SK-N-SH treated with all-trans-retinoic acid at 6 μM for 48 hours (cell line): ENCODE measurements around the gene FOXK1.

Experiments used
- ATAC-seq: fragments of 200-7000 bp; cut with Tn5 transposase; 3 replicates; pipeline ENCODE4 v1.9.1; 2020; ENCODE audit warnings: mild to moderate bottlenecking, moderate library complexity
- BACH2 ChIP-seq: fragments of 250-450 bp; sonication (Bioruptor Pico); IDR thresholded peaks from 2 replicates; pipeline ENCODE4 v1.9.0; 2021; ENCODE audit warnings: mild to moderate bottlenecking, borderline replicate concordance
- CREB5 ChIP-seq: fragments of 250-450 bp; sonication (Bioruptor Pico); IDR thresholded peaks from 2 replicates; pipeline ENCODE4 v1.5.1; 2020; ENCODE audit warnings: low read depth, mild to moderate bottlenecking, moderate library complexity
- CSDC2 ChIP-seq: fragments of 250-450 bp; sonication (Bioruptor Pico); IDR thresholded peaks from 2 replicates; pipeline ENCODE4 v1.5.0; 2020; ENCODE audit warnings: mild to moderate bottlenecking, moderate library complexity
- ESRRG ChIP-seq: fragments of 250-450 bp; sonication (Bioruptor Pico); IDR thresholded peaks from 2 replicates; pipeline ENCODE4 v1.6.1; 2021; ENCODE audit warnings: mild to moderate bottlenecking
- GLIS3 ChIP-seq: fragments of 250-450 bp; sonication (Bioruptor Pico); IDR thresholded peaks from 2 replicates; pipeline ENCODE4 v1.5.0; 2020; ENCODE audit warnings: mild to moderate bottlenecking, moderate library complexity
- ISL1 ChIP-seq: fragments of 250-450 bp; sonication (Bioruptor Pico); IDR thresholded peaks from 2 replicates; pipeline ENCODE4 v2.1.2; 2022; ENCODE audit warnings: mild to moderate bottlenecking, moderate library complexity
- OSR1 ChIP-seq: fragments of 250-450 bp; sonication (Bioruptor Pico); IDR thresholded peaks from 2 replicates; pipeline ENCODE4 v1.8.0; 2022; ENCODE audit warnings: moderate library complexity, mild to moderate bottlenecking, inconsistent platforms
- PATZ1 ChIP-seq: fragments of 250-450 bp; sonication (Bioruptor Pico); IDR thresholded peaks from 2 replicates; pipeline ENCODE4 v1.8.0; 2020; ENCODE audit warnings: mild to moderate bottlenecking, moderate library complexity, borderline replicate concordance
- POU6F1 ChIP-seq: fragments of 250-450 bp; sonication (Bioruptor Pico); IDR thresholded peaks from 2 replicates; pipeline ENCODE4 v1.8.0; 2021; ENCODE audit warnings: low read depth, mild to moderate bottlenecking, moderate library complexity, borderline replicate concordance
- SNAI2 ChIP-seq: fragments of 250-450 bp; sonication (Bioruptor Pico); IDR thresholded peaks from 2 replicates; pipeline ENCODE4 v1.5.0; 2020; ENCODE audit warnings: mild to moderate bottlenecking, moderate library complexity
- TCF4 ChIP-seq: fragments of 250-450 bp; sonication (Bioruptor Pico); IDR thresholded peaks from 2 replicates; pipeline ENCODE4 v1.8.0; 2021; ENCODE audit warnings: mild to moderate bottlenecking, moderate library complexity, borderline replicate concordance
- TOX ChIP-seq: fragments of 250-450 bp; sonication (Bioruptor Pico); IDR thresholded peaks from 2 replicates; pipeline ENCODE4 v1.8.0; 2021; ENCODE audit warnings: mild to moderate bottlenecking, moderate library complexity, borderline replicate concordance
- TSHZ2 ChIP-seq: fragments of 250-450 bp; sonication (Bioruptor Pico); IDR thresholded peaks from 2 replicates; pipeline ENCODE4 v1.5.0; 2020; ENCODE audit warnings: mild to moderate bottlenecking, moderate library complexity
- ZC3H10 ChIP-seq: fragments of 250-450 bp; sonication (Bioruptor Pico); IDR thresholded peaks from 2 replicates; pipeline ENCODE4 v1.5.1; 2021; ENCODE audit warnings: mild to moderate bottlenecking, moderate library complexity
- ZFP3 ChIP-seq: fragments of 250-450 bp; sonication (Bioruptor Pico); IDR thresholded peaks from 2 replicates; pipeline ENCODE4 v1.5.0; 2020; ENCODE audit warnings: mild to moderate bottlenecking, moderate library complexity
- ZFP30 ChIP-seq: fragments of 450-650 bp; formaldehyde crosslinking; IDR thresholded peaks from 2 replicates; pipeline ENCODE4 v1.5.0; 2022; ENCODE audit warnings: mild to moderate bottlenecking, moderate library complexity
- ZNF565 ChIP-seq: fragments of 450-650 bp; formaldehyde crosslinking; conservative IDR thresholded peaks from 2 replicates; pipeline ENCODE4 v1.5.0; 2020; ENCODE audit warnings: low read depth, mild to moderate bottlenecking, moderate library complexity
- ZNF70 ChIP-seq: fragments of 450-650 bp; formaldehyde crosslinking; IDR thresholded peaks from 2 replicates; pipeline ENCODE4 v1.5.0; 2020; ENCODE audit warnings: mild to moderate bottlenecking, moderate library complexity
- ZNF8 ChIP-seq: fragments of 450-650 bp; formaldehyde crosslinking; IDR thresholded peaks from 2 replicates; pipeline ENCODE4 v1.5.0; 2020; ENCODE audit warnings: mild to moderate bottlenecking, moderate library complexity

FOXK1 gene

GRCh38 chr7:4755045-4755444, 73.0 kb downstream of the FOXK1 start:
- no peak for ATAC-seq
- no peak for TF ChIP-seq OSR1 (CRISPR knock-in tag)
- TF ChIP-seq PATZ1 (CRISPR knock-in tag), result no peak

GRCh38 chr7:4758111-4758510, 76.0 kb downstream of the FOXK1 start:
- TF ChIP-seq POU6F1 (CRISPR knock-in tag) (no peak), ISL1 (no peak), ZFP3 (CRISPR knock-in tag) (no peak), GLIS3 (CRISPR knock-in tag) (no peak), CREB5 (CRISPR knock-in tag) (no peak), TSHZ2 (CRISPR knock-in tag) (no peak), ZNF565 (no peak), ZFP30 (no peak), ZNF8 (CRISPR knock-in tag) (no peak), TOX (CRISPR knock-in tag) (no peak), BACH2 (CRISPR knock-in tag) (no peak), CSDC2 (no peak), ZC3H10 (CRISPR knock-in tag) (no peak)
- TF ChIP-seq, all 23 proteins: peak for 0
- ATAC-seq, result no peak

- no peak for ATAC-seq
- TF ChIP-seq GLIS3 (CRISPR knock-in tag) (no peak), CREB5 (CRISPR knock-in tag) (no peak), ZFP30 (no peak), ZFP3 (CRISPR knock-in tag) (no peak), ZNF565 (no peak), TSHZ2 (CRISPR knock-in tag) (no peak), OSR1 (CRISPR knock-in tag) (no peak), ZNF70 (CRISPR knock-in tag) (no peak), SNAI2 (CRISPR knock-in tag) (no peak), ISL1 (no peak), ZNF8 (CRISPR knock-in tag) (no peak), TCF4 (CRISPR knock-in tag) (no peak), TOX (CRISPR knock-in tag) (no peak), BACH2 (CRISPR knock-in tag) (no peak), ESRRG (CRISPR knock-in tag) (no peak)
These were observed 76.7 kb downstream of the FOXK1 start for GRCh38 chr7:4758791-4759190.
